ENCODE data around the gene FNTB.
"Not testable (repeated sequence)": the region's sequence is repeated elsewhere in the genome, so short reads cannot be mapped to it uniquely, and the experiment has no call there.

DNA sequence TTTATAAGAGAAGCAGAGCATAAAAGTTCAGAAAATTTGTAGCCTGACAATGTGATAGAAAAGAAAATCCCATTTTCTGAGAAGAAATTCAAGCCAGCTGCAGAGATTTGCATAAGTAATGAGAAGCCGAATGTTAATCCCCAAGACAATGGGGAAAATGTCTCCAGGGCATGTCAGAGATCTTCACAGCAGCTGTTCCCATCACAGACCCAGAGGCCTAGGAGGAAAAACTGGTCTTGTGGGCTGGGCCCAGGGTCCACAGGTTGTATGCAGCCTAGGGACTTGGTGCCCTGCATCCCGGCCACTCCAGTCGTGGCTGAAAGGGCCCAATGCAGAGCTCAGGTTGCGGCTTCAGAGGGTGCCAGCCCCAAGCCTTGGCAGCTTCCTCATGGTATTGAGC, 100.0 kb downstream of the FNTB start:
- not testable (repeated sequence) for TF ChIP-seq POLR2AphosphoS5 (IDR thresholded peaks at IDR 0.05; ENCODE audit: low read depth, low read length); ZBTB33 (IDR thresholded peaks at IDR 0.05; ENCODE audit: extremely low read depth, insufficient replicate concordance, low read length); REST (IDR thresholded peaks at IDR 0.05; ENCODE audit: low read depth); POLR2A (IDR thresholded peaks at IDR 0.05; ENCODE audit: borderline replicate concordance, extremely low read depth, insufficient read depth, insufficient read length); ELF1 (IDR thresholded peaks at IDR 0.05; ENCODE audit: borderline replicate concordance, low read depth); EZH2phosphoT487 (IDR thresholded peaks at IDR 0.05; ENCODE audit: borderline replicate concordance); MAX (IDR thresholded peaks at IDR 0.05); EGR1 (IDR thresholded peaks at IDR 0.05; ENCODE audit: low read depth); YY1 (IDR thresholded peaks at IDR 0.05; ENCODE audit: extremely low read depth, insufficient replicate concordance, low read depth, low read length)
- TF ChIP-seq, protein P1, sequence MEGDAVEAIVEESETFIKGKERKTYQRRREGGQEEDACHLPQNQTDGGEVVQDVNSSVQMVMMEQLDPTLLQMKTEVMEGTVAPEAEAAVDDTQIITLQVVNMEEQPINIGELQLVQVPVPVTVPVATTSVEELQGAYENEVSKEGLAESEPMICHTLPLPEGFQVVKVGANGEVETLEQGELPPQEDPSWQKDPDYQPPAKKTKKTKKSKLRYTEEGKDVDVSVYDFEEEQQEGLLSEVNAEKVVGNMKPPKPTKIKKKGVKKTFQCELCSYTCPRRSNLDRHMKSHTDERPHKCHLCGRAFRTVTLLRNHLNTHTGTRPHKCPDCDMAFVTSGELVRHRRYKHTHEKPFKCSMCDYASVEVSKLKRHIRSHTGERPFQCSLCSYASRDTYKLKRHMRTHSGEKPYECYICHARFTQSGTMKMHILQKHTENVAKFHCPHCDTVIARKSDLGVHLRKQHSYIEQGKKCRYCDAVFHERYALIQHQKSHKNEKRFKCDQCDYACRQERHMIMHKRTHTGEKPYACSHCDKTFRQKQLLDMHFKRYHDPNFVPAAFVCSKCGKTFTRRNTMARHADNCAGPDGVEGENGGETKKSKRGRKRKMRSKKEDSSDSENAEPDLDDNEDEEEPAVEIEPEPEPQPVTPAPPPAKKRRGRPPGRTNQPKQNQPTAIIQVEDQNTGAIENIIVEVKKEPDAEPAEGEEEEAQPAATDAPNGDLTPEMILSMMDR (IDR thresholded peaks at IDR 0.05 in 2 of 3, conservative IDR thresholded peaks at IDR 0.05 in 1 of 3; ENCODE audit: borderline replicate concordance in 1 of 3, insufficient read depth in 1 of 3, low read depth in 2 of 3, low read length in 2 of 3): not testable (repeated sequence)
